Measurements from ENCODE around the gene ADCK1. TPM values are rescaled to one million over a fixed set of nuclear protein-coding genes. Genes with fewer than 3 reads are reported as not detected.

The ADCK1 gene
- total RNA-seq, 6 donors from 2014 or later, result 5.6 to 40.3 (median 9.2) TPM

GRCh38 chr14:77892381-77892871, 92.5 kb downstream of the ADCK1 start:
- no peak for DNase-seq
- 93 to 96% methylated on average over 4 of the region's 4 CpGs for WGBS, 2 donors
- no peak overlapping the region for H3K27ac ChIP-seq
- H3K27me3 ChIP-seq, result no peaks in the 10 kb centered on the region
- no peak for TF ChIP-seq EP300 (IDR thresholded peaks at IDR 0.05)
- TF ChIP-seq POLR2AphosphoS5 (IDR thresholded peaks at IDR 0.05), result no peak
- H3K4me1 ChIP-seq, result no peaks in the 10 kb centered on the region
- peaks cover 0 to 6% (median 0%) of the 10 kb centered on the region in 4 donors for H3K9me3 ChIP-seq
- peaks cover 0 to 3% (median 0%) of the 10 kb centered on the region in 4 donors for H3K36me3 ChIP-seq
- no peak overlapping the region for H3K4me3 ChIP-seq
- no peak for ATAC-seq (ENCODE audit: low FRiP score in 2 of 2)

GRCh38 chr14:77892890-77893484, 93.1 kb downstream of the ADCK1 start:
- no peak for ATAC-seq (ENCODE audit: low FRiP score in 2 of 2)

GRCh38 chr14:77897374-77897773, 97.5 kb downstream of the ADCK1 start:
- WGBS, 2 donors, result 71 to 80% methylated on average over 2 of the region's 2 CpGs
- Histone ChIP-seq H3K4me3 (no peak overlapping the region), H3K27me3 (no peaks in the 10 kb centered on the region), H3K9me3 (no peaks in the 10 kb centered on the region), H3K4me1 (no peaks in the 10 kb centered on the region), H3K36me3 (no peaks in the 10 kb centered on the region), H3K27ac (no peak overlapping the region)
- no peak for TF ChIP-seq POLR2AphosphoS5 (IDR thresholded peaks at IDR 0.05)
- no peak for TF ChIP-seq EP300 (IDR thresholded peaks at IDR 0.05)
- TF ChIP-seq POLR2A (IDR thresholded peaks at IDR 0.05), result no peak
- TF ChIP-seq CTCF (IDR thresholded peaks at IDR 0.05), result no peak
- DNase-seq (no peak), ATAC-seq (ENCODE audit: low FRiP score in 2 of 2) (no peak)

More at GRCh38 chr14:77892890-77893484, 93.1 kb downstream of the ADCK1 start:
- peaks cover 0 to 6% (median 0%) of the 10 kb centered on the region in 4 donors for H3K9me3 ChIP-seq
- H3K4me1 ChIP-seq, result no peaks in the 10 kb centered on the region
- H3K27me3 ChIP-seq, result no peaks in the 10 kb centered on the region
- WGBS, 2 donors, result 97 to 100% methylated on average over 4 to 5 of the region's 5 CpGs
- H3K36me3 ChIP-seq, result peaks cover 0 to 3% (median 0%) of the 10 kb centered on the region in 4 donors
- DNase-seq, result no peak
- no peak overlapping the region for H3K4me3 ChIP-seq
- TF ChIP-seq POLR2A (IDR thresholded peaks at IDR 0.05) (no peak), EP300 (IDR thresholded peaks at IDR 0.05) (no peak), POLR2AphosphoS5 (IDR thresholded peaks at IDR 0.05) (no peak), CTCF (IDR thresholded peaks at IDR 0.05) (no peak)
- H3K27ac ChIP-seq, result no peak overlapping the region

- Histone ChIP-seq H3K27me3 (no peaks in the 10 kb centered on the region), H3K4me1 (no peaks in the 10 kb centered on the region), H3K9me3 (no peaks in the 10 kb centered on the region), H3K4me3 (no peak overlapping the region), H3K36me3 (no peaks in the 10 kb centered on the region), H3K27ac (no peak overlapping the region)
- ATAC-seq (ENCODE audit: low FRiP score in 2 of 2) (no peak), DNase-seq (no peak)
- TF ChIP-seq CTCF (IDR thresholded peaks at IDR 0.05), result no peak
- TF ChIP-seq POLR2AphosphoS5 (IDR thresholded peaks at IDR 0.05), result no peak
- no peak for TF ChIP-seq EP300 (IDR thresholded peaks at IDR 0.05)
- TF ChIP-seq POLR2A (IDR thresholded peaks at IDR 0.05), result no peak
- 85 to 100% methylated on average over 1 of the region's 1 CpG for WGBS, 2 donors
Measured at GRCh38 chr14:77902811-77903210, 102.9 kb downstream of the ADCK1 start.

GRCh38 chr14:77903221-77903620, 103.3 kb downstream of the ADCK1 start:
- no peak for DNase-seq
- Histone ChIP-seq H3K36me3 (no peaks in the 10 kb centered on the region), H3K27me3 (no peaks in the 10 kb centered on the region), H3K4me1 (no peaks in the 10 kb centered on the region), H3K4me3 (no peak overlapping the region), H3K9me3 (no peaks in the 10 kb centered on the region), H3K27ac (no peak overlapping the region)
- TF ChIP-seq CTCF (IDR thresholded peaks at IDR 0.05) (no peak), POLR2AphosphoS5 (IDR thresholded peaks at IDR 0.05) (no peak), EP300 (IDR thresholded peaks at IDR 0.05) (no peak), POLR2A (IDR thresholded peaks at IDR 0.05) (no peak)
- no peak for ATAC-seq (ENCODE audit: low FRiP score in 2 of 2)
- whole genome bisulfite sequencing, 2 donors, result 88 to 93% methylated on average over 6 of the region's 6 CpGs

Data from upper lobe of left lung (tissue), 6 donors.